Endothelial cell of umbilical vein (primary cell): ENCODE measurements around the gene CDK6.

Experiments used
- JUN ChIP-seq: IDR thresholded peaks from 2 replicates; pipeline ENCODE4 v1.6.1; 2011; ENCODE audit warnings: borderline replicate concordance, low read depth; ENCODE audit not compliant: insufficient read length, insufficient read depth
- POLR2A ChIP-seq: IDR thresholded peaks from 2 replicates; pipeline ENCODE4 v1.6.1; 2012; ENCODE audit warnings: low read depth, mild to moderate bottlenecking, control low read depth, low read length
- POLR2AphosphoS5 ChIP-seq: IDR thresholded peaks from 2 replicates; pipeline ENCODE4 v1.6.1; 2012; ENCODE audit warnings: low read depth, mild to moderate bottlenecking, control low read depth, low read length, moderate library complexity; ENCODE audit not compliant: insufficient read depth
- TF ChIP-seq, protein P1 (sequence below), 2 donors: IDR thresholded peaks; 1 replicate in 1 of 2; 2 replicates in 1 of 2; pipeline ENCODE4 v1.5.1; 2011; ENCODE audit warnings: low read length in 2 of 2, mild to moderate bottlenecking in 2 of 2, moderate library complexity in 2 of 2, control low read depth in 1 of 2, inconsistent platforms in 1 of 2, low read depth in 1 of 2; ENCODE audit not compliant: insufficient read depth in 1 of 2; ENCODE audit errors: extremely low read depth in 1 of 2

DNA sequence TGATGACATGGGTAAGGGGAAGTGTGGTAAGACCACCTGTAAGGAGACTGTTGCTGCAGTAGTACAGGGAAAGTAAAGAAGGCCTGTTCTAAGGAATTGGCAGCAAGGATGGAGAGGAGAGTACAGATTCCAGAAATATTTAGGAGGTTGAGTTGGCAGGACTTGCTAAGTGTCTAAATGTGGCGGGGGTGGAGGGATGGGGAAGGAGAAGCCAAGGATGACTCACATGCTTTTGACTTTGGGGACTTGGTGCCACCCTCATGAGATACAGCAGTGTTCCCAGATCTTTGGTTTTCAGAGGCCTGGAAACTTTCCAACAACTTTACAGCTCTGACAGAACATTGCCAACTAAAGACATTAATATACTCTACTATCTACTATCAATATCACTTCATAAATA is 45.4 kb downstream of the CDK6 start:
- TF ChIP-seq, protein P1, sequence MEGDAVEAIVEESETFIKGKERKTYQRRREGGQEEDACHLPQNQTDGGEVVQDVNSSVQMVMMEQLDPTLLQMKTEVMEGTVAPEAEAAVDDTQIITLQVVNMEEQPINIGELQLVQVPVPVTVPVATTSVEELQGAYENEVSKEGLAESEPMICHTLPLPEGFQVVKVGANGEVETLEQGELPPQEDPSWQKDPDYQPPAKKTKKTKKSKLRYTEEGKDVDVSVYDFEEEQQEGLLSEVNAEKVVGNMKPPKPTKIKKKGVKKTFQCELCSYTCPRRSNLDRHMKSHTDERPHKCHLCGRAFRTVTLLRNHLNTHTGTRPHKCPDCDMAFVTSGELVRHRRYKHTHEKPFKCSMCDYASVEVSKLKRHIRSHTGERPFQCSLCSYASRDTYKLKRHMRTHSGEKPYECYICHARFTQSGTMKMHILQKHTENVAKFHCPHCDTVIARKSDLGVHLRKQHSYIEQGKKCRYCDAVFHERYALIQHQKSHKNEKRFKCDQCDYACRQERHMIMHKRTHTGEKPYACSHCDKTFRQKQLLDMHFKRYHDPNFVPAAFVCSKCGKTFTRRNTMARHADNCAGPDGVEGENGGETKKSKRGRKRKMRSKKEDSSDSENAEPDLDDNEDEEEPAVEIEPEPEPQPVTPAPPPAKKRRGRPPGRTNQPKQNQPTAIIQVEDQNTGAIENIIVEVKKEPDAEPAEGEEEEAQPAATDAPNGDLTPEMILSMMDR (IDR thresholded peaks at IDR 0.05; ENCODE audit: extremely low read depth in 1 of 2, insufficient read depth in 1 of 2, low read depth in 1 of 2, low read length in 2 of 2), result no peak
- TF ChIP-seq JUN, result no peak
- TF ChIP-seq POLR2A, result no peak
- TF ChIP-seq POLR2AphosphoS5, result no peak
